OCI-LY1 (cell line): ENCODE results near the gene RGS1.

Experiments used
- H2AFZ ChIP-seq: fragments of 200-600 bp; sonication (generic), shearing (Covaris generic); 2 replicates; pipeline ENCODE4 v1.6.0; 2014; ENCODE audit warnings: antibody characterized with exemption, mild to moderate bottlenecking, low read length
- H3F3A ChIP-seq: fragments of 200-600 bp; sonication (generic), shearing (Covaris generic); 2 replicates; pipeline ENCODE4 v1.6.0; 2014; ENCODE audit warnings: mild to moderate bottlenecking, antibody characterized with exemption, low read length, moderate library complexity; ENCODE audit not compliant: insufficient read depth
- H3K27ac ChIP-seq: fragments of 200-600 bp; sonication (generic); 2 replicates; pipeline ENCODE4 v1.5.1; 2014; ENCODE audit warnings: low read length, mixed run types, mild to moderate bottlenecking, low read depth; ENCODE audit not compliant: poor library complexity, severe bottlenecking
- H3K27me3 ChIP-seq: fragments of 200-600 bp; sonication (generic); 2 replicates; pipeline ENCODE4 v1.6.0; 2014; ENCODE audit warnings: antibody characterized with exemption, mild to moderate bottlenecking, low read length, moderate library complexity; ENCODE audit not compliant: insufficient read depth
- H3K36me3 ChIP-seq: fragments of 200-600 bp; sonication (generic); 2 replicates; pipeline ENCODE4 v1.6.1; 2014; ENCODE audit warnings: mild to moderate bottlenecking, antibody characterized with exemption, low read length, moderate library complexity, mixed read lengths; ENCODE audit not compliant: insufficient read depth
- H3K4me1 ChIP-seq: fragments of 200-600 bp; sonication (generic); 2 replicates; pipeline ENCODE4 v1.5.1; 2014; ENCODE audit warnings: mild to moderate bottlenecking, low read length, moderate library complexity; ENCODE audit not compliant: insufficient read depth, severe bottlenecking
- H3K4me2 ChIP-seq: fragments of 200-600 bp; sonication (generic), shearing (Covaris generic); 2 replicates; pipeline ENCODE4 v1.6.1; 2014; ENCODE audit warnings: low read length
- H3K4me3 ChIP-seq: fragments of 200-600 bp; sonication (generic); 2 replicates; pipeline ENCODE4 v1.5.1; 2014; ENCODE audit warnings: low read length, low read depth, mild to moderate bottlenecking, mixed read lengths; ENCODE audit not compliant: poor library complexity, severe bottlenecking
- H3K79me2 ChIP-seq: fragments of 200-600 bp; shearing (Covaris generic); 2 replicates; pipeline ENCODE4 v1.6.1; 2016; ENCODE audit warnings: mixed run types, low read length, mixed read lengths; ENCODE audit not compliant: insufficient read depth
- H3K9ac ChIP-seq: fragments of 200-600 bp; sonication (generic), shearing (Covaris generic); 2 replicates; pipeline ENCODE4 v1.6.1; 2014; ENCODE audit warnings: mild to moderate bottlenecking, low read length, mixed read lengths
- H3K9me2 ChIP-seq: fragments of 200-600 bp; sonication (generic), shearing (Covaris generic); 2 replicates; pipeline ENCODE4 v1.6.1; 2014; ENCODE audit warnings: low read depth, mild to moderate bottlenecking, low read length, mixed read lengths
- H3K9me3 ChIP-seq: fragments of 200-600 bp; shearing (Covaris generic); 2 replicates; pipeline ENCODE4 v1.6.1; 2014; ENCODE audit warnings: low read length, mixed read lengths
- H4K20me1 ChIP-seq: fragments of 200-600 bp; sonication (generic), shearing (Covaris generic); 2 replicates; pipeline ENCODE4 v1.6.0; 2016; ENCODE audit warnings: mild to moderate bottlenecking, low read length; ENCODE audit not compliant: insufficient read depth
- CTCF ChIP-seq: fragments of 200-600 bp; sonication (generic), shearing (Covaris generic); IDR thresholded peaks from 2 replicates; pipeline ENCODE4 v1.5.1; 2017; ENCODE audit warnings: mild to moderate bottlenecking, antibody characterized with exemption, low read length, moderate library complexity, mixed read lengths
- EZH2 ChIP-seq: fragments of 200-600 bp; sonication (generic), shearing (Covaris generic); IDR thresholded peaks from 2 replicates; pipeline ENCODE4 v1.8.0; 2017; ENCODE audit warnings: borderline replicate concordance, mixed run types, mild to moderate bottlenecking, antibody characterized with exemption, low read length, moderate library complexity, mixed read lengths

Gene RGS1

GRCh38 chr1:192601143-192601542 lies 25.6 kb downstream of the RGS1 start:
- H4K20me1 ChIP-seq: no peaks in the 10 kb centered on the region
- no peaks in the 10 kb centered on the region for H3K79me2 ChIP-seq
- H3K9me2 ChIP-seq: no peaks in the 10 kb centered on the region
- H3K36me3 ChIP-seq: no peaks in the 10 kb centered on the region
- peaks cover 8% of the 10 kb centered on the region for H3K4me1 ChIP-seq
- H3K27me3 ChIP-seq: no peaks in the 10 kb centered on the region
- no peak overlapping the region for H3K4me2 ChIP-seq
- no peak for TF ChIP-seq EZH2
- TF ChIP-seq CTCF: no peak
- no peak overlapping the region for H3K4me3 ChIP-seq
- H2AFZ ChIP-seq: no peak overlapping the region
- H3F3A ChIP-seq: no peaks in the 10 kb centered on the region
- H3K27ac ChIP-seq: no peak overlapping the region
- H3K9ac ChIP-seq: no peak overlapping the region
- H3K9me3 ChIP-seq: no peaks in the 10 kb centered on the region

GRCh38 chr1:192601567-192601966 lies 26.0 kb downstream of the RGS1 start:
- Histone ChIP-seq H3K27me3 (no peaks in the 10 kb centered on the region), H3K9me2 (no peaks in the 10 kb centered on the region), H3K9me3 (no peaks in the 10 kb centered on the region), H3K4me1 (peaks cover 8% of the 10 kb centered on the region), H3K4me2 (no peak overlapping the region), H2AFZ (no peak overlapping the region), H3F3A (no peaks in the 10 kb centered on the region), H4K20me1 (no peaks in the 10 kb centered on the region), H3K27ac (no peak overlapping the region), H3K36me3 (no peaks in the 10 kb centered on the region), H3K9ac (no peak overlapping the region), H3K79me2 (no peaks in the 10 kb centered on the region), H3K4me3 (no peak overlapping the region)
- TF ChIP-seq CTCF (no peak), EZH2 (no peak)

- peaks cover 8% of the 10 kb centered on the region for H3K4me1 ChIP-seq
- no peaks in the 10 kb centered on the region for H3K9me2 ChIP-seq
- H3F3A ChIP-seq: no peaks in the 10 kb centered on the region
- H3K27me3 ChIP-seq: no peaks in the 10 kb centered on the region
- H3K27ac ChIP-seq: no peak overlapping the region
- no peak overlapping the region for H3K4me2 ChIP-seq
- no peaks in the 10 kb centered on the region for H3K9me3 ChIP-seq
- no peaks in the 10 kb centered on the region for H4K20me1 ChIP-seq
- no peaks in the 10 kb centered on the region for H3K36me3 ChIP-seq
- H3K4me3 ChIP-seq: no peak overlapping the region
- no peaks in the 10 kb centered on the region for H3K79me2 ChIP-seq
- no peak overlapping the region for H3K9ac ChIP-seq
- TF ChIP-seq CTCF (no peak), EZH2 (no peak)
- no peak overlapping the region for H2AFZ ChIP-seq
Observed at GRCh38 chr1:192602757-192603156, 27.2 kb downstream of the RGS1 start.
